ENCODE data around the gene GNGT2. TPM values are rescaled to one million over a fixed set of nuclear protein-coding genes. Genes with fewer than 3 reads are reported as not detected.

GNGT2 gene
- total RNA-seq = 16.8 and 17.1 TPM in 2 replicates

- Mint-ChIP-seq H3K27me3 (ENCODE audit: low read depth) (no peaks in the 10 kb centered on the region), H3K27ac (peak within 1 kb of the TSS; percentile 87), H3K36me3 (ENCODE audit: low read depth) (peaks cover 31% of the 10 kb centered on the region), H3K9me3 (no peaks in the 10 kb centered on the region), H3K4me1 (ENCODE audit: low read depth) (peaks cover 53% of the 10 kb centered on the region), H3K4me3 (ENCODE audit: low read depth) (peak within 1 kb of the TSS; percentile 91)
- peak; percentile 64 for DNase-seq (ENCODE audit: low spot score)
- intact Hi-C loops (cut with micrococcal nuclease) = loop anchor here (1.0 kb wide), 1 partner anchor 18 kb away; no protein-coding TSS in a partner anchor
Observed at GRCh38 chr17:49210158-49211029, at the start of gene GNGT2, which contains the start of gene ABI3. GNGT2 (minus strand) TSS chr17:49210574; CDS start chr17:49207422, 3,152 bp downstream. ABI3 (plus strand) TSS chr17:49210707; CDS start chr17:49210725, 18 bp downstream.

- H3K9me3 Mint-ChIP-seq = no peaks in the 10 kb centered on the region
- H3K4me1 Mint-ChIP-seq (ENCODE audit: low read depth) = peaks cover 11% of the 10 kb centered on the region
- peak overlapping the region; percentile 81 for H3K4me3 Mint-ChIP-seq (ENCODE audit: low read depth)
- H3K36me3 Mint-ChIP-seq (ENCODE audit: low read depth) = no peaks in the 10 kb centered on the region
- H3K27me3 Mint-ChIP-seq (ENCODE audit: low read depth) = peaks cover 17% of the 10 kb centered on the region
- intact Hi-C loops (cut with micrococcal nuclease) = loop anchor here (2.0 kb wide), 1 partner anchor 29 kb away; the partner anchor contains the start of gene PHOSPHO1
- no peak for DNase-seq (ENCODE audit: low spot score)
- H3K27ac Mint-ChIP-seq = peak overlapping the region; percentile 60
Observed at GRCh38 chr17:49259663-49260010, 49.3 kb upstream of the GNGT2 start.

GRCh38 chr17:49258394-49258793 lies 48.0 kb upstream of the GNGT2 start:
- no peak overlapping the region for H3K4me3 Mint-ChIP-seq (ENCODE audit: low read depth)
- intact Hi-C loops (cut with micrococcal nuclease) = no loop called here
- peaks cover 14% of the 10 kb centered on the region for H3K27me3 Mint-ChIP-seq (ENCODE audit: low read depth)
- H3K36me3 Mint-ChIP-seq (ENCODE audit: low read depth) = no peaks in the 10 kb centered on the region
- peaks cover 11% of the 10 kb centered on the region for H3K4me1 Mint-ChIP-seq (ENCODE audit: low read depth)
- no peaks in the 10 kb centered on the region for H3K9me3 Mint-ChIP-seq
- no peak overlapping the region for H3K27ac Mint-ChIP-seq
- DNase-seq (ENCODE audit: low spot score) = no peak

- Mint-ChIP-seq H3K9me3 (no peaks in the 10 kb centered on the region), H3K27me3 (ENCODE audit: low read depth) (peaks cover 10% of the 10 kb centered on the region), H3K27ac (no peak overlapping the region), H3K4me1 (ENCODE audit: low read depth) (peaks cover 3% of the 10 kb centered on the region), H3K4me3 (ENCODE audit: low read depth) (no peak overlapping the region), H3K36me3 (ENCODE audit: low read depth) (no peaks in the 10 kb centered on the region)
- no peak for DNase-seq (ENCODE audit: low spot score)
- intact Hi-C loops (cut with micrococcal nuclease) = no loop called here
Observed at GRCh38 chr17:49255125-49255524, 44.8 kb upstream of the GNGT2 start.

GRCh38 chr17:49254066-49254465 lies 43.7 kb upstream of the GNGT2 start:
- no peak for DNase-seq (ENCODE audit: low spot score)
- H3K9me3 Mint-ChIP-seq = no peaks in the 10 kb centered on the region
- intact Hi-C loops (cut with micrococcal nuclease) = no loop called here

GRCh38 chr17:49252148-49252695 lies 41.8 kb upstream of the GNGT2 start:
- H3K4me3 Mint-ChIP-seq (ENCODE audit: low read depth) = no peak overlapping the region
- H3K27me3 Mint-ChIP-seq (ENCODE audit: low read depth) = peaks cover 13% of the 10 kb centered on the region
- no peak overlapping the region for H3K27ac Mint-ChIP-seq
- H3K4me1 Mint-ChIP-seq (ENCODE audit: low read depth) = no peaks in the 10 kb centered on the region
- DNase-seq (ENCODE audit: low spot score) = no peak
- H3K9me3 Mint-ChIP-seq = no peaks in the 10 kb centered on the region
- intact Hi-C loops (cut with micrococcal nuclease) = no loop called here
- no peaks in the 10 kb centered on the region for H3K36me3 Mint-ChIP-seq (ENCODE audit: low read depth)

More at GRCh38 chr17:49254066-49254465, 43.7 kb upstream of the GNGT2 start:
- Mint-ChIP-seq H3K4me3 (ENCODE audit: low read depth) (no peak overlapping the region), H3K27ac (no peak overlapping the region), H3K4me1 (ENCODE audit: low read depth) (no peaks in the 10 kb centered on the region), H3K27me3 (ENCODE audit: low read depth) (peaks cover 13% of the 10 kb centered on the region), H3K36me3 (ENCODE audit: low read depth) (no peaks in the 10 kb centered on the region)

- no peak overlapping the region for H3K4me3 Mint-ChIP-seq (ENCODE audit: low read depth)
Observed at GRCh38 chr17:49249890-49250522, 39.6 kb upstream of the GNGT2 start.

GRCh38 chr17:49249292-49249794 lies 39.0 kb upstream of the GNGT2 start:
- DNase-seq (ENCODE audit: low spot score) = no peak
- Mint-ChIP-seq H3K27me3 (ENCODE audit: low read depth) (peaks cover 13% of the 10 kb centered on the region), H3K9me3 (no peaks in the 10 kb centered on the region), H3K36me3 (ENCODE audit: low read depth) (no peaks in the 10 kb centered on the region), H3K27ac (no peak overlapping the region), H3K4me3 (ENCODE audit: low read depth) (no peak overlapping the region), H3K4me1 (ENCODE audit: low read depth) (no peaks in the 10 kb centered on the region)
- intact Hi-C loops (cut with micrococcal nuclease) = no loop called here

More at GRCh38 chr17:49249890-49250522, 39.6 kb upstream of the GNGT2 start:
- Mint-ChIP-seq H3K4me1 (ENCODE audit: low read depth) (no peaks in the 10 kb centered on the region), H3K27me3 (ENCODE audit: low read depth) (peaks cover 13% of the 10 kb centered on the region), H3K27ac (no peak overlapping the region), H3K9me3 (no peaks in the 10 kb centered on the region), H3K36me3 (ENCODE audit: low read depth) (no peaks in the 10 kb centered on the region)
- intact Hi-C loops (cut with micrococcal nuclease) = no loop called here
- no peak for DNase-seq (ENCODE audit: low spot score)

- H3K4me3 Mint-ChIP-seq (ENCODE audit: low read depth) = no peak overlapping the region
- H3K4me1 Mint-ChIP-seq (ENCODE audit: low read depth) = no peaks in the 10 kb centered on the region
- no peaks in the 10 kb centered on the region for H3K36me3 Mint-ChIP-seq (ENCODE audit: low read depth)
- intact Hi-C loops (cut with micrococcal nuclease) = no loop called here
- DNase-seq (ENCODE audit: low spot score) = no peak
- no peak overlapping the region for H3K27ac Mint-ChIP-seq
- peaks cover 13% of the 10 kb centered on the region for H3K27me3 Mint-ChIP-seq (ENCODE audit: low read depth)
- no peaks in the 10 kb centered on the region for H3K9me3 Mint-ChIP-seq
Observed at GRCh38 chr17:49247944-49248343, 37.6 kb upstream of the GNGT2 start.

GRCh38 chr17:49244839-49245238 lies 34.5 kb upstream of the GNGT2 start:
- no peak for DNase-seq (ENCODE audit: low spot score)
- Mint-ChIP-seq H3K27ac (no peak overlapping the region), H3K36me3 (ENCODE audit: low read depth) (no peaks in the 10 kb centered on the region), H3K27me3 (ENCODE audit: low read depth) (peaks cover 10% of the 10 kb centered on the region), H3K4me3 (ENCODE audit: low read depth) (no peak overlapping the region), H3K4me1 (ENCODE audit: low read depth) (no peaks in the 10 kb centered on the region), H3K9me3 (no peaks in the 10 kb centered on the region)
- intact Hi-C loops (cut with micrococcal nuclease) = no loop called here

- intact Hi-C loops (cut with micrococcal nuclease) = no loop called here
- H3K4me1 Mint-ChIP-seq (ENCODE audit: low read depth) = no peaks in the 10 kb centered on the region
- no peaks in the 10 kb centered on the region for H3K9me3 Mint-ChIP-seq
- H3K4me3 Mint-ChIP-seq (ENCODE audit: low read depth) = no peak overlapping the region
- H3K36me3 Mint-ChIP-seq (ENCODE audit: low read depth) = no peaks in the 10 kb centered on the region
- no peak overlapping the region for H3K27ac Mint-ChIP-seq
- DNase-seq (ENCODE audit: low spot score) = no peak
- peaks cover 8% of the 10 kb centered on the region for H3K27me3 Mint-ChIP-seq (ENCODE audit: low read depth)
Observed at GRCh38 chr17:49242813-49243212, 32.4 kb upstream of the GNGT2 start.

GRCh38 chr17:49241692-49242397 lies 31.5 kb upstream of the GNGT2 start:
- Mint-ChIP-seq H3K36me3 (ENCODE audit: low read depth) (no peaks in the 10 kb centered on the region), H3K4me1 (ENCODE audit: low read depth) (no peaks in the 10 kb centered on the region), H3K27me3 (ENCODE audit: low read depth) (peaks cover 7% of the 10 kb centered on the region), H3K9me3 (no peaks in the 10 kb centered on the region), H3K4me3 (ENCODE audit: low read depth) (no peak overlapping the region), H3K27ac (no peak overlapping the region)
- no peak for DNase-seq (ENCODE audit: low spot score)
- intact Hi-C loops (cut with micrococcal nuclease) = no loop called here

Measured in activated T-helper 2 cell treated with anti-CD3 and anti-CD28 coated beads, Interferon-gamma antibody, Interleukin-2, Interleukin-4, amounts not matched to agents 10 μg/mL and 5 μg/mL and 100 μg/mL, durations not matched to agents 14 hours and 24 hours and 36 hours (primary cell).